HG03280 (cell line): ENCODE results near the gene GNMT.
A peak's percentile ranks its signal among the peaks of the same experiment; 100 is the strongest.
"Not testable (repeated sequence)": the region's sequence is repeated elsewhere in the genome, so short reads cannot be mapped to it uniquely, and the experiment has no call there.

Experiments used
- ATAC-seq: cut with Tn5 transposase; IDR thresholded peaks from one replicate; pipeline ENCODE4 v1.9.1; 2021; ENCODE audit warnings: mild to moderate bottlenecking, moderate library complexity; ENCODE audit not compliant: unreplicated experiment

The GNMT gene

GRCh38 chr6:42971746-42972327 lies 11.3 kb downstream of the GNMT start:
- ATAC-seq = no peak

- ATAC-seq = no peak
These were observed 13.4 kb downstream of the GNMT start for GRCh38 chr6:42973926-42974325.

- ATAC-seq = no peak
These were observed 14.5 kb downstream of the GNMT start for GRCh38 chr6:42974919-42975505.

- ATAC-seq = no peak
These were observed 17.9 kb downstream of the GNMT start for GRCh38 chr6:42978487-42978838.

DNA sequence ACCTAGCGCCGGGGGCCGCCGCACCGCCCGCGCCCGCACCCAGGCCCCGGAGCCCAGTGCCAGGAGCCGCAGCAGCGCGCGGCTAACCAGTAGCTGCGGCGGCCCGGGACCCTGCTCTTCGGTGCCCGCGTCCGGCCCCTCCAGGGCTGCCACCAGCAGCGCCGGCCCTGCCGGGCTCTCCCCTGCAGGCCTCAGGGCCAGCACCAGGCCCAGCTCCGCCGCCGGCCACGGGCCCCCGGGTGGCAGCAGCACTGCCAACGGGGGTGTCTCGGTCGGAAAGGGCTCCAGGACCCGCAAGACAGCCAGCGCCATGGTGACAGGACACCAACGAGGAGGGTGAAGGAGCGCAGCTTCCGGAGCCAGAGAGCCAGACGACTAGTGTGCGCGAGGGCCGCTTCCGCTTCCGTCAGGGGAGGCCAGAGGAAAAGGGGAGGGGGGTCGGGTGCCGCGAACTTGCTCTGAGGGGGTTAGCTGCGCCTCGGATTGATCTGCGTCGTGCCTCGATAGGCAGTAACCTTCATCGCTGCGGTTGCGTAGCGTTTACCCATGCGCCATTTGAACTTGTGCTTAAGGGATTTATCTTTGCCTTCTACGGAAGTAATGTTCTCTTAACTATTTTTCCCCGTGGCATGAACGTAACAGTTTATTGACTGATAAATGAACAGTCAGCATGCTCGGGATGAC lies 18.4 kb downstream of the GNMT start, which contains the start of gene PEX6:
PEX6 (minus strand) TSS at position 343 of the 684 bp plus-strand sequence; CDS start at position 312, 31 bp downstream.
- ATAC-seq = peak; percentile 92

DNA sequence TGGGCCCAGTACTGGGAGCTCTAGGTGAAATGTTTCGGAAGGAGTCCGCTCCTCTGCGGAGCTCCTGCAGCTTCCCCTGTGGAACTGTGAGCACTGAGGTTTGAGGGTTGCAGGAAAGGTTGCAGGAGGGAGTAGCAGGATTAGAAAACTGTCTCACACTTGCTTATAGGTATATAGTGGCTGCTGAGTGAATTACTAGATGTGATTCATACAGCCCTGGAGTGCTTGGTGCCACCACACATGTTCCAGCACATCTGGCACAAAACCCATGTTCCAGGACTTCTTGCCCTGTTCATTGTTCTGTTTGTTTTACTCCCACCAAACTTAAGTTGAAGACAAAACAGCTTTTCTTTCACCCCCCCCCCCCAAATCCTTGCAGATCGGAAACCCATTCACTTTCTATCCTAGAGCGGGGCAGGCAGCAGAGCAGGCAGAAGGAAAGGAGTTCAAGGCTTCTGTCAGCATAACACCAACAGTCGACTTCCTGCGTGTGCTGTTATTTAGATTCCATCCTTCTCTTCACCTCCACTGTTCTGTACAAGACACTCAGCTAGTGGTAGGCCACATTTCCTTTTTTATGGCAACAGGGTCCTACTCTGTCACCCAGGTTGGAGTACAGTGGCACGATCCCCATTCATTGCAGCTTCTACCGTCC lies 19.1 kb downstream of the GNMT start:
- no peak for ATAC-seq

- ATAC-seq = no peak
These were observed 21.3 kb downstream of the GNMT start for GRCh38 chr6:42981836-42982235.

- ATAC-seq = peak; percentile 95
These were observed 23.7 kb downstream of the GNMT start, which contains the start of gene PPP2R5D for GRCh38 chr6:42984001-42984923. PPP2R5D (plus strand) TSS chr6:42984570; CDS start chr6:42984678, 108 bp downstream.

DNA sequence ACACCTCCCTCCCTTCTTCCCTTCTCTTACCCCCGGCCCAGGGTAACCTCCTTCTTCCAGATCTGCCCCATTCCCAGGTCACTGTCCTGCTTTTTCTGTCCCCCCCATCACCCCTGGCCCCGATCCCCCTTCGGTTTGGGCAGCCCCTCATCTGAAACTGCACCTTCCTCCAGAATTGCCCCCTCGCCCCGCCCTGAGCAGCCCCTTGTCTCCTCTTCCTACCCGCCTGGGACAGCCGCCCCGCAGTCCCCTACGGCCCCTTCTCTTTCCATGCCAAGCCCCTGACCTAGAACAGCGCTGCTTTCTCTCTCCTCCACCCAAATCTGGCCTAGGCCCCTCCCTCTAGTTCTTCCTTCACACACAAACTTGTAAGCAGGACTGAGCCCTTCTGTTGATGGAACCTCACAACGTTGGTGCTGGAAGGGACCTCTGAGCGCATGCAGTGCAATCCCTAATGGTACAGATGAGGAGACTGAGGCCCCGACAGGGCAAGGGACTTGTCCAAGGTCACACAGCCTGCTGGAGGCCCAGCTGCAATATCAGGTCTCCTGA lies 24.4 kb downstream of the GNMT start:
- no peak for ATAC-seq

DNA sequence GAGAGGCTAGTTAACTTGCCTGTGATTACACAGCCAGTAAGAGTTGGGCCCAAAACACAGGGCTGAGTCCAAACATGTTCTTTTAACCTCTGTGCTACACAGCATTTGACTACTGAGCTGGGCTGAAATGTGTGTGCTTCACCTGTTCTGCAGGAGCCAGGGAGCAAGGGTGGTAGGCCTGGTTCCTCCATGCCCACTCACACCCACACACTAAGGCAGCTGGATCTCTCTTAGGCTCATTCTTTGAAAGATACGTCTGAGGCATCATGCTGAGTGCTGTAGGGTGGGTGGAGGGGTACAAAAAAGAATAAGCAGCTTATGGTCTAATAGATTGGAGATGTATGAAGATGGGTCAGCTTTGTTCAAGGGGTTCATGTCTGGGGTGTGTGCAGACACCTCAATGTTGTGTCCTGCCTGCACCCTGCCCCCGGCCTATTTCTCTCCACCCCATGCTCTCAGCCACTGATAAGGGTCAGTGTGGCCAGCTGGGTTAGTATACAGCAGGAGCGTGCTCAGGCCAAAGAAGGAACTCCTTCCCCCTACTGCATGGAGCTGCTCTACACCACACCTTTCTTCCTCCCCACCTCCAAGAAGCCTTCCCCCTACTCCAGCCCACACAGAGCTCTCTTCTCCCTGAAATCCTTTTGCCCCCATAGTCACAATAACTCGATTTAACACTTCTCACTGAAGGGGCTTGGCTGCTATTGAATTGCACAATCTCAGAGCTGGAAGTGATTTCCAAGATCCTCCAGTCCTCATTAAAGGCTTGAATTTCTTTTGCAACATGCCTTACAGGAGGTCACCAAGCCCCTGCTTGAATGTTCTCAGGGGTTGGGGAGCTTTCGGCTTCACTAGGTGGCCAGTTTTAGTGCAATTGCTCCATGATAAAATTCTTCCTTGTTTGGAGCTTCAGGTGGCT lies 27.2 kb downstream of the GNMT start:
- no peak for ATAC-seq

DNA sequence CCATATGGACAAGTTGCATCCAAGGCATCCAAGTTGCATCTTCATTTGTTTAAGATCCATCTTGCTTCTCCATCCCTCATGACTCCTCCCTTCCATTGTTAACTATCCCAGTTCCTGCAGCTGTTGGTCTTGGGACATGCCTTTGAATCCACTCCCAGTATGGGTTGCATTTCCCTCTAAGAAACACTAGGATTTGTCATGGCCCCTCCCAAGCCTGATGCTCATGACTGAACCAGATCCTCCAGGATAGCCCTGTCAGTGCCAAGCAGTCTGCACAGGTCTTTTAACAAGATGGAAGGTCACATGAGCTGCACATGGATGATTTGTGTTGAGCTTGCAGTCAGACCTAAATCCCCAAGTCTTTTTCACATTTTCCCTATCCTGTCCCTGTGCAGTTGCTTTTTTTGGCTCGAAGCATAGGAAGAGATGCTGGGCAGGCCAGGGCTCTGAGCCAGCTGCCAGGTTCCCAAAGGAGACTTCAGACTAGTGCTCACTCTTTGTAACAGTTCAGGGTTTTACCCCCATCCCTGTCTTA lies 28.0 kb downstream of the GNMT start:
- ATAC-seq = no peak

DNA sequence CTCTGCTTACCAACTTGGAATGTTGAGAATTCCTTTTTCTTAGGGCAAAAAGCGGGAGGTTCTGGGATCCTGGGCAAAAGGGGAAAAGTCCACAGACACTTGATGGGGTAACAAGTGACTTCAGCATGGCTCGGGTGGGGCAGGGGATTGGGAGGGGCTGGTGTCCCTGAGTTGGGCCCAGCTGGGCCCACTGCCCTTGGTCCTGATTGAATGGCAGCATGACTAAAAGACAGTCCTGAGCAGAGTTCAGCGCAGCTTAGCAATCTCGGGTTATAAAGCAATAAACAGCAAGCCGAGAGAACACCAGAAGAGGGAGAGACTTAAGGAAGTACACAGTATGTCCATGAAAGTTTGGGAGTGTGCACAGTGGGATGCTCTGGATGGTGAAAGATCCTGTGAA lies 29.4 kb downstream of the GNMT start:
- no peak for ATAC-seq

- ATAC-seq = no peak
These were observed 32.9 kb downstream of the GNMT start for GRCh38 chr6:42993445-42993844.

- ATAC-seq = no peak
These were observed 36.0 kb downstream of the GNMT start for GRCh38 chr6:42996513-42996912.

DNA sequence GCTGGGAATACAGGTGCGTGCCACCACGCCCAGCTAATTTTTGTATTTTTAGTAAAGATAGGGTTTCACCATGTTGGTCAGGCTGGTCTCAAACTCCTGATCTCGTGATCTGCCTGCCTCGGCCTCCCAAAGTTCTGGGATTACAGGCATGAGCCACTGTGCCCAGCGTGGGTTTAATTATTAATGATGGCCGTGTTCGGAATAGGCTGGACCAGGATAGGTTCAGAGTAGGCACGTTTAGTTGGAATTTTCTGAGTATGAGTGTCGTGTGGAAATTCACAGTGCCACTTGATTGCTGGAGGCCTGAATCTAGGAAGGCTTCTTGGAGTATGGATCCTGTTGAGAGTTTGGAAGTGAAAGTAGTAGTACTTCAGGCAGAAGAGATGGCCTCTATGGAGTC lies 37.7 kb downstream of the GNMT start:
- not testable (repeated sequence) for ATAC-seq

DNA sequence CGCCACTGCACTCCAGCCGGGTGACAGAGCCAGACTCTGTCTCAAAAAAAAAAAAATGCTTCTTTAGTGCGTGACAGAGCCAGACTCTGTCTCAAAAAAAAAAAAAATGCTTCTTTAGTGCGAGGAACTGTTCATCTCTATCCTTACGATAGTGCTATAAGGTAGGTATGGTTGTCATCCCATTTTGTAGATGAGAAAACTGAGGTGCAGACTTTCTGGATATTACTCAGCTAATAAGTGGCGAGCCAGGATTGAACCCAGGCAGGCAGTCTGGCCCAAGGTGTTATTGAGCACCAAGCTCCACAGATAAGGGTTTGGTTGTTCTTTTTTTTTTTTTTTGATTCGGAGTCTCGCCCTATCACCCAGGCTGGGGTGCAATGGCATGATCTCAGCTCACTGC lies 41.3 kb downstream of the GNMT start:
- no peak for ATAC-seq

GRCh38 chr6:43005844-43006243 lies 45.3 kb downstream of the GNMT start:
- no peak for ATAC-seq

DNA sequence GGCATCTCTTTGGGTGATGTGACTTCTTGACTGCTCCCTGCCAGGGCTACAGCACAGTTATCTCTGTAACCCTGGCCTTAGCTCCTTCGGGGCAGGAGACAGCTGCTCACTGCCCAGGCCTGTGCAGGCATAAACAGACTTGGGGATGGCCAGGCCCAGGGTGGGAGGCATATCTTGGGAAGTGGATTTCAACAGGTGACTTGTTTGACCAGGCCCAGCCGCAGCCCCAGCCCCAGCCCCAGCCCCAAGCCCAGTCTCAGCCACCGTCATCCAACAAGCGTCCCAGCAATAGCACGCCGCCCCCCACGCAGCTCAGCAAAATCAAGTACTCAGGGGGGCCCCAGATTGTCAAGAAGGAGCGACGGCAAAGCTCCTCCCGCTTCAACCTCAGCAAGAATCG lies 45.7 kb downstream of the GNMT start:
- ATAC-seq = no peak

DNA sequence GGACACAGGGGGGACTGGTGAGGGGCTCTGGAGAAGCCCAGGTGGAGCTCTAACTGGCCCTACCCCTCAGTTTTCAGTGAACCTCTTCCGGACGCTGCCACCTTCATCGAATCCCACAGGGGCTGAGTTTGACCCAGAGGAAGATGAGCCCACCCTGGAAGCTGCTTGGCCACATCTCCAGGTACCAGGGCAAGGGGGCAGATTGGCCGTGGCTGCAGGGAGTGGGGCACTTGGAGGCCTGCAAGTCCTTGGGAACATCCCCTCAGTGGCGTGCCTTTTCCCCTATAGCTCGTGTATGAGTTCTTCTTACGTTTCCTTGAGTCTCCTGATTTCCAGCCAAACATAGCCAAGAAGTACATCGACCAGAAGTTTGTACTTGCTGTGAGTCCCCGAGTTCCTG lies 46.6 kb downstream of the GNMT start:
- no peak for ATAC-seq
